Omental fat pad (tissue), 4 donors: ENCODE results near the gene DMAC2. TPM values are rescaled to one million over a fixed set of nuclear protein-coding genes. Genes with fewer than 3 reads are reported as not detected.

Experiments used
- ATAC-seq: fragments of 150-250 bp; one replicate; pipeline ENCODE4 v1.9.1; 2016; ENCODE audit warnings: mild to moderate bottlenecking, moderate library complexity; ENCODE audit not compliant: low FRiP score
- DNase-seq: peaks from one replicate; pipeline ENCODE4 v3.0.0-alpha.2; 2019; ENCODE audit warnings: low spot score
- total RNA-seq, 4 donors: library from RNA; depleted of rRNA; stranded (reverse); fragments of >200 nt; gene quantifications; one replicate each; pipeline ENCODE4 v1.1.0, GENCODE V29; 2016
- TF ChIP-seq, protein P1 (sequence below), 3 donors: fragments of 450-650 bp; IDR thresholded peaks; one replicate each; pipeline ENCODE4 v1.5.1; 2016 to 2017; ENCODE audit warnings: antibody characterized with exemption in 3 of 3, mild to moderate bottlenecking in 3 of 3, moderate library complexity in 2 of 3

DMAC2 gene
- total RNA-seq, 4 donors from 2014 or later, result 29.2 to 36.7 (median 35.1) TPM

DNA sequence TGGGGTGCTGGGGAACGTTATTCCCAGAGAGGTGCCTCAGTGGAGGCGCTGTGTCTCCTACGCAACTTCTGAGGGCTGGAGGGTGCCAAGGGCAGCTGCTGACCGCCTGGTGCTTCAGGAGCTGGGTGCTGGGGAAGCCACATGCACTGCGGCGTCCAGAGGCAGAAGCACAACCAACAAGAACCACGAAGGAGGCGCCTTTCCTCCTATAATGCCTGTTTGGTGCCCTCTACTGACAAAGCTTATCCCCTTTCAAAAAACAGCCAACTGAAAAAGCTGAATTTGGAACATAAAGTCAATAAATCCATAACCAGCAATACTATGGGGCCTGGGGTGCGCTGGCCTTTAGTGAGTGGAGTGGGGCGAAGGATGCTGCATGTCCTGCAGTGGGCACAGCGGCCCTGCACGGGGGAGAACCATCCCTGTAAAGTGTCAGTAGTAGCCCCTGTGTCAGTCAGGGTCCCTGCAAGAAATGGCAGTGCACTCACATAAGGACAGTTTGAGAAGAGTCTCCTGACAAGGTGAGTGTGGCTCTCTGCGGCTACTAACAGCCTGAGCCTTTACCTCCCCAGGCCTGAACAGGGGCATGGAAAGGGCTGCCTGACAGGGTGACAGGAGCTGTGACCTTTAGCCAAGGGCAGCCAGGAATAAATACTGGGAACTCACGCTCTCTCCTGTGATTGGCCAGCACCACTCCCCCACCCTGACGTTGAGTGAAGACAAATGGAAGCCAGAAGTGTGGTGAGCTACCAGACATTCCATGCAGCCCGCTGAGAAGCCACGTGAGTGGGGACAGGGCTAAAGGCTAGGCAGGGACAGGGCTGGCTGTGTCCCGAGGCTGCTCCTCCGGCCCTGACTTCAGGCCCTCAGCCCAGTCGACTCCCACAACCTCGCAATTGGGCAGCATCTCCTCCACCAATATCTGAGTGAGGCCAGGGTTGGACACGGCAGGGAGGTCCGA, 8.0 kb downstream of the DMAC2 start:
- TF ChIP-seq, protein P1, sequence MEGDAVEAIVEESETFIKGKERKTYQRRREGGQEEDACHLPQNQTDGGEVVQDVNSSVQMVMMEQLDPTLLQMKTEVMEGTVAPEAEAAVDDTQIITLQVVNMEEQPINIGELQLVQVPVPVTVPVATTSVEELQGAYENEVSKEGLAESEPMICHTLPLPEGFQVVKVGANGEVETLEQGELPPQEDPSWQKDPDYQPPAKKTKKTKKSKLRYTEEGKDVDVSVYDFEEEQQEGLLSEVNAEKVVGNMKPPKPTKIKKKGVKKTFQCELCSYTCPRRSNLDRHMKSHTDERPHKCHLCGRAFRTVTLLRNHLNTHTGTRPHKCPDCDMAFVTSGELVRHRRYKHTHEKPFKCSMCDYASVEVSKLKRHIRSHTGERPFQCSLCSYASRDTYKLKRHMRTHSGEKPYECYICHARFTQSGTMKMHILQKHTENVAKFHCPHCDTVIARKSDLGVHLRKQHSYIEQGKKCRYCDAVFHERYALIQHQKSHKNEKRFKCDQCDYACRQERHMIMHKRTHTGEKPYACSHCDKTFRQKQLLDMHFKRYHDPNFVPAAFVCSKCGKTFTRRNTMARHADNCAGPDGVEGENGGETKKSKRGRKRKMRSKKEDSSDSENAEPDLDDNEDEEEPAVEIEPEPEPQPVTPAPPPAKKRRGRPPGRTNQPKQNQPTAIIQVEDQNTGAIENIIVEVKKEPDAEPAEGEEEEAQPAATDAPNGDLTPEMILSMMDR (IDR thresholded peaks at IDR 0.05), result no peak
- no peak for DNase-seq
- no peak for ATAC-seq

DNA sequence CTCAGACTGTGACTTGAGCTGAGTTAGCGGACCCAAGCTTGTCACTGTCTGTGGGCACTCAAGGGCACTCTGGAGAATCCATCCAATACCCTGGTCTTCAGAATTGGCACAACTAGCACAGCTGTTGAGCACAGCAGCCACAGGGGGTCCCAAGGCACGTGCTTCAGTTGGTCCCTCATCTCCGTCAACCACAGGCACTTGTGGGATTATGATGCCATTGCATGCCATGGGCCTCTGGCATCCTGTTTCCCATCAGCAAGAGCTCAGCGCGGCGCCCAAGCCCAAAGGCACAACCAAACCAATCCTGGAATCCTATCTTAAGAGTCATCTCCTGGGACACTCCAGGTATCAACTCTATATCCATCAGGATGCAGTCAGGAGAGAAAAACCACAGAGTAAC, 8.8 kb downstream of the DMAC2 start:
- TF ChIP-seq, protein P1 (IDR thresholded peaks at IDR 0.05), result no peak
- DNase-seq, result no peak
- no peak for ATAC-seq

DNA sequence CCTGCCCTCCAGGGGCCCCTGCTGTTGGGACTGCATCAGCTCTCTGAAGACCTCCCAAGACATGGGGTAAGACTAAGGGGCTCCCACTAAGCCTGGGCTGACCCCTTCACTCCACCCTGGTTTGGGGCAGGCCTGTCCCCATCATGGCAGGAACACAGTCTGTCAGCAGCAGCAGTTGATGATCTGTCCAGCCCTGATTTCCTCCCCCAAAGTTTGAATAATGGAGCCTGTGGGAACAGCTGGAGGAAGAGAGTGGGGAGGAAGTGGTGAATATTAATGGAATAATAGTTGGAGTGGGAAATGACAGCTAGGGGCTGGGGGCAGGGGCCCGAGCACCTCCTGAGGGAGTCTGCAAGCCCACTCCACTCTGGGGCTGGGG, 11.2 kb downstream of the DMAC2 start:
- no peak for DNase-seq
- ATAC-seq, result no peak
- TF ChIP-seq, protein P1 (IDR thresholded peaks at IDR 0.05), result no peak

DNA sequence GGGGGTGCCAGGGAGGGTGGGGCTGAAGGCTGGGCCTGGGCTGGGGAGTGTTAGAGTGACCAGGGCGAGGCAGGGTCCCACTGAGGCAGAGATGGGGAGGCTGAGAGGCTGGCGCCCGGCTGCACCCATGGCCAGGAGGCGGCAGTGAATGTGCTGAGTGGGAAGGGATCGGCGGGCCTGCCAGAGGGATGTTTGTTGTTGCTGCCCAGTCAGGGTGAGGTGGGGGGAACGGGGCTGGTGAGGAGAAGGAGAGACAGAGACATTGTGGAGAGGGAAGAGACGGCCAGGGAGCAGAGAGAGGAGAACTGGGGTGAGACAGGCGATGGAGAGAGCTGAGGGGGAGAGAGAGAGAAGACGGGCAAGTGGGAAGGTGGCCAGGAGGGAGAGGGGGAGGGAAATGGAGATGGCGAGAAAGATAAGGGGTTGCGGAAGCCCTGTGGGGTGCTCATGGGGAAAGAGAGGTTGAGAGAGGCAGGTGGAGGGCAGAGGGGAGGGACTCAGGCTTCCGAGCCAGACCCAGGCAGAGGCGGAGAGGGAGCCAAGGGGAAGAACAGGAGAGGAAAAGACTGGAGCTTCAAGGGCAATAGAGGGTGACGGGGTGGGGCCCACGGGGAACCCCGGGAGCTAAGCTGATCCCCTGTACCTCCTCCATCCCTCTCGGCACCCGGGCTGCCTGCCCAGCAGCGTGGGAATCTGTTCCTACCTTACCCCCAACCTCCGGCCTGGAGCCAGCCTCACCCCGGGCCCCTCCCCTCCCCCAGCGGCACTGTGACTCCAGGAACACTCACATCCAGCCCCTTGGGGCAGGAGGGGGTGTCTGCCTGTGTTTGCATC, 11.8 kb downstream of the DMAC2 start:
- no peak for DNase-seq
- TF ChIP-seq, protein P1 (IDR thresholded peaks at IDR 0.05), result no peak
- peak; percentile 63 for ATAC-seq

DNA sequence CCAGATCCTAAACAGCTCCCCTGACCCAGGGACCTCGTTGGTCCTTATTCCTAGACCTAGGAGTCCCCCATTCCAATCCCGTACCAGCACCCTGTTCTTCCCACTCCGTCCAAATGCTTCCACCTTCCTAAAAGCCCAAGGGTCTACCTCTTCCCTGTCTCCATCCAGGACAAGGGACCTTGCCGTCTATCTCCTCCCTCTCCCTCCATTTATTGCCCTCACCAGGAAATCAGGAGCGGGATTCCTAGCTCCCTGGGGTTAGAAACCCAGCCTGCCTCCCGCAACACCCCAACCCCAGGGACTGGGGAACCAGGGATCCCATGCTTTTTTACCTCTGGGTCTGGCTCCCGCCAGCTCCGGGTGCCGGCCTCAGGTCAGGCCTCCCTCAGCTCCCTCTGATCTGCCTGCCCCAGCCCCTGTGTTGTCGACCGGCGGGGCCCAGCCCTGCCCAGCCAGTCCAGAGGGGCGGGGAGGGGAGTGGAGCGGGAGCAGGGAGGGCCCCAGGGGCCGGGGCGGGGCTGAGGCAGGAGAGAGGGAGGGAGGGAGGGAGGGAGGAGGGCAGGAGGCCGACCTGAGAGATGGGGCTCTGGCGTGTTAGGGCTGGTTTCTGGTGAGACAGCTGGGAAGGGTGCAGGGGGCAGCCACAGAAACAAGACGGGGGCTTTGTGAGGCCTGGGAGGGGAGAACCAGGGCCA, 12.6 kb downstream of the DMAC2 start, which contains the start of gene B3GNT8:
Gene B3GNT8, minus strand, starts transcription at position 423 of the 695 bp plus-strand sequence. CDS start 596 bp downstream, outside the sequence.
- TF ChIP-seq, protein P1 (IDR thresholded peaks at IDR 0.05), result no peak
- no peak for DNase-seq
- peak; percentile 88 for ATAC-seq

DNA sequence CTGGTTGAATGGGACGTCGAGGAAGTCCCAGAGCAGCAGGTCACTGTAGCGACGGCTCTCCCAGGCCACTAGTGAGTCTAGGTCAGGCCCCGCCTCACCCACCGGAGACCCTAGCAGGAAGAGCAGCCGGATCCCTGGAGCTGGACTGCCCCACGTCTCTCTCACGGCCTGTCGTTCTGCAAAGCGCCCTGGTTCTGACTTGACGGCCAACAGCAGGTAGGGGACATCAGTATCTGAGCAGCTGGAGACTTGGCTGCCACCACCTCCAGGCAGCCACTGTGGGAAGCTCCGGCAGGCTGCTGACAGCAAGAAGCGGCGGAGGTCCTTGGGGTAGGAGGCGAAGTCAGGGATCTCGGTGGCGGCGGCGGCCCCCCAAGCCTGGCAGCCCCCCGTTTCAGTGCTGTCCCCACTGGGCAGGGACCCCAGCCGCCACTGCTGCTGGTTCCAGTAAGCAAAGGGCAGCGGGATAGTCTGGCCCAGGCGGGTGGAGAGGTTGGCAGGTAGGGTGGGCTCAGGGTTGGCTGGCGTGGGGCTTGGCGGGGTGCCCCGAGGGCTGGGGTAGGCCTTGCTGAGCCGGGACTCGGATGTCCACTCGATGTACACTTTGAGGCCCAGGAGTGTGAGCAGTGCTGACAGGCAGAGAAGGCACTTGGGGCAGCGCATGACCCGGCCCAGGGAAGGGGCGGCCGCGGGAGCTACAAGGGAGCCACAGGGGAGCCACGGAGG, 13.4 kb downstream of the DMAC2 start:
- TF ChIP-seq, protein P1 (IDR thresholded peaks at IDR 0.05), result no peak
- ATAC-seq (peak; percentile 8), DNase-seq (no peak)
